Chondrocyte (in vitro differentiated cells): ENCODE measurements around the gene TRERF1. TPM values are rescaled to one million over a fixed set of nuclear protein-coding genes. Genes with fewer than 3 reads are reported as not detected.

Experiments used
- DNase-seq: peaks from one replicate; pipeline ENCODE4 v3.0.0; 2021; ENCODE audit warnings: mixed read lengths, low spot score
- H3K27ac Mint-ChIP-seq: one replicate; pipeline ENCODE4 v1.8.0; 2021; ENCODE audit warnings: mild to moderate bottlenecking, moderate library complexity, mixed read lengths; ENCODE audit not compliant: unreplicated experiment
- H3K27me3 Mint-ChIP-seq: 2 replicates; pipeline ENCODE4 v1.8.0; 2021; ENCODE audit warnings: low read depth, mixed read lengths
- H3K36me3 Mint-ChIP-seq: 2 replicates; pipeline ENCODE4 v1.8.0; 2021; ENCODE audit warnings: low read depth, mixed read lengths
- H3K4me1 Mint-ChIP-seq: 2 replicates; pipeline ENCODE4 v1.8.0; 2021; ENCODE audit warnings: low read depth, mild to moderate bottlenecking, mixed read lengths
- H3K4me3 Mint-ChIP-seq: one replicate; pipeline ENCODE4 v1.8.0; 2021; ENCODE audit warnings: mild to moderate bottlenecking, moderate library complexity, mixed read lengths; ENCODE audit not compliant: unreplicated experiment
- H3K9me3 Mint-ChIP-seq: 2 replicates; pipeline ENCODE4 v1.8.0; 2021; ENCODE audit warnings: low read depth, mixed read lengths
- CTCF ChIP-seq: fragments of 200-600 bp; sonication (generic); IDR thresholded peaks from 2 replicates; pipeline ENCODE4 v1.5.0; 2021; ENCODE audit warnings: antibody characterized with exemption, mild to moderate bottlenecking, moderate library complexity
- total RNA-seq: library from RNA; stranded (reverse); gene quantifications from 3 replicates; pipeline ENCODE4 v1.2.1, GENCODE V29; 2021

The TRERF1 gene
- total RNA-seq, 1 donor from 2014 or later, result 1.8 TPM

- Mint-ChIP-seq H3K4me3 (no peak overlapping the region), H3K27ac (no peak overlapping the region), H3K27me3 (no peaks in the 10 kb centered on the region), H3K4me1 (peaks cover 19% of the 10 kb centered on the region), H3K9me3 (no peaks in the 10 kb centered on the region), H3K36me3 (no peaks in the 10 kb centered on the region)
- TF ChIP-seq CTCF, result no peak
- DNase-seq, result no peak
These were observed 100.8 kb downstream of the TRERF1 start for GRCh38 chr6:42350911-42351310.

- Mint-ChIP-seq H3K4me3 (no peak overlapping the region), H3K27me3 (no peaks in the 10 kb centered on the region), H3K27ac (no peak overlapping the region), H3K36me3 (no peaks in the 10 kb centered on the region), H3K9me3 (no peaks in the 10 kb centered on the region), H3K4me1 (peaks cover 11% of the 10 kb centered on the region)
- DNase-seq, result no peak
- TF ChIP-seq CTCF, result no peak
These were observed 101.8 kb downstream of the TRERF1 start for GRCh38 chr6:42349753-42350511.

GRCh38 chr6:42347456-42347855, 104.3 kb downstream of the TRERF1 start:
- DNase-seq, result no peak
- no peak for TF ChIP-seq CTCF
- Mint-ChIP-seq H3K4me1 (no peaks in the 10 kb centered on the region), H3K4me3 (no peak overlapping the region), H3K36me3 (no peaks in the 10 kb centered on the region), H3K27ac (no peak overlapping the region), H3K27me3 (no peaks in the 10 kb centered on the region), H3K9me3 (no peaks in the 10 kb centered on the region)

- Mint-ChIP-seq H3K27me3 (no peaks in the 10 kb centered on the region), H3K4me3 (no peak overlapping the region), H3K27ac (no peak overlapping the region), H3K9me3 (no peaks in the 10 kb centered on the region), H3K36me3 (no peaks in the 10 kb centered on the region), H3K4me1 (no peaks in the 10 kb centered on the region)
- no peak for DNase-seq
- no peak for TF ChIP-seq CTCF
These were observed 105.9 kb downstream of the TRERF1 start for GRCh38 chr6:42345696-42346416.

GRCh38 chr6:42344756-42345155, 107.0 kb downstream of the TRERF1 start:
- DNase-seq, result no peak
- no peaks in the 10 kb centered on the region for H3K27me3 Mint-ChIP-seq
- H3K4me1 Mint-ChIP-seq, result no peaks in the 10 kb centered on the region
- H3K9me3 Mint-ChIP-seq, result no peaks in the 10 kb centered on the region
- no peak for TF ChIP-seq CTCF
- no peaks in the 10 kb centered on the region for H3K36me3 Mint-ChIP-seq
- H3K4me3 Mint-ChIP-seq, result no peak overlapping the region
- H3K27ac Mint-ChIP-seq, result no peak overlapping the region
